GM18873 (cell line): Measurements from ENCODE around the gene GAL3ST2.
"Not testable (repeated sequence)": the region's sequence is repeated elsewhere in the genome, so short reads cannot be mapped to it uniquely, and the experiment has no call there.

Experiments
- ATAC-seq: cut with Tn5 transposase; IDR thresholded peaks from one replicate; pipeline ENCODE4 v1.9.1; 2021; ENCODE audit warnings: mild to moderate bottlenecking, moderate library complexity, moderate number of reproducible peaks; ENCODE audit not compliant: unreplicated experiment, low FRiP score

GAL3ST2 gene

GRCh38 chr2:241804326-241805229 is 28.0 kb downstream of the GAL3ST2 start:
- no peak for ATAC-seq

- not testable (repeated sequence) for ATAC-seq
These were observed 29.6 kb downstream of the GAL3ST2 start for GRCh38 chr2:241806217-241806616.

- ATAC-seq, result no peak
These were observed 31.6 kb downstream of the GAL3ST2 start for GRCh38 chr2:241808051-241808720.

- ATAC-seq, result no peak
These were observed 32.2 kb downstream of the GAL3ST2 start, which contains the start of gene NEU4 for GRCh38 chr2:241808721-241809382. NEU4 (plus strand) TSS chr2:241809193; CDS start chr2:241814485, 5,292 bp downstream.

GRCh38 chr2:241809383-241810306 is 33.0 kb downstream of the GAL3ST2 start:
- no peak for ATAC-seq

- no peak for ATAC-seq
These were observed 33.9 kb downstream of the GAL3ST2 start for GRCh38 chr2:241810307-241811200.

- no peak for ATAC-seq
These were observed 34.8 kb downstream of the GAL3ST2 start for GRCh38 chr2:241811201-241811951.

- ATAC-seq, result no peak
These were observed 35.5 kb downstream of the GAL3ST2 start for GRCh38 chr2:241811952-241812729.

GRCh38 chr2:241812730-241813643 is 36.4 kb downstream of the GAL3ST2 start:
- no peak for ATAC-seq

- no peak for ATAC-seq
These were observed 37.2 kb downstream of the GAL3ST2 start for GRCh38 chr2:241813644-241814392.

GRCh38 chr2:241814393-241814642 is 37.7 kb downstream of the GAL3ST2 start:
- ATAC-seq, result no peak

- ATAC-seq, result no peak
These were observed 38.2 kb downstream of the GAL3ST2 start for GRCh38 chr2:241814643-241815476.

GRCh38 chr2:241815477-241816430 is 39.1 kb downstream of the GAL3ST2 start:
- ATAC-seq, result no peak
